LNCAP (cell line): ENCODE measurements around the gene MED6.
A peak's percentile ranks its signal among the peaks of the same experiment; 100 is the strongest.

Experiments used
- CTCF ChIP-seq: fragments of 450-650 bp; IDR thresholded peaks from 2 replicates; pipeline ENCODE4 v1.5.1; 2017; ENCODE audit warnings: mild to moderate bottlenecking

The MED6 gene

GRCh38 chr14:70641548-70642302 is 41.3 kb upstream of the MED6 start, which contains the start of gene TTC9:
TSS of gene TTC9 (plus strand) at chr14:70641916. CDS start at chr14:70642130, 214 bp downstream.
- TF ChIP-seq CTCF, result no peak

- TF ChIP-seq CTCF, result no peak
Observed at GRCh38 chr14:70640938-70641547, 40.6 kb upstream of the MED6 start.

- no peak for TF ChIP-seq CTCF
Observed at GRCh38 chr14:70638416-70638815, 38.0 kb upstream of the MED6 start.

GRCh38 chr14:70635971-70636595 is 35.6 kb upstream of the MED6 start:
- no peak for TF ChIP-seq CTCF

- no peak for TF ChIP-seq CTCF
Observed at GRCh38 chr14:70631948-70632347, 31.5 kb upstream of the MED6 start.

- no peak for TF ChIP-seq CTCF
Observed at GRCh38 chr14:70624972-70625371, 24.5 kb upstream of the MED6 start.

GRCh38 chr14:70622111-70622712 is 21.8 kb upstream of the MED6 start:
- TF ChIP-seq CTCF, result peak; percentile 78
